CD1c-positive myeloid dendritic cell (primary cell): Measurements from ENCODE around the gene S100A14.
"Not testable (repeated sequence)": the region's sequence is repeated elsewhere in the genome, so short reads cannot be mapped to it uniquely, and the experiment has no call there.

Experiments
- DNase-seq: peaks from one replicate; pipeline ENCODE4 v3.0.0-alpha.2; 2016; ENCODE audit errors: extremely low spot score

Gene S100A14

GRCh38 chr1:153615406-153615805 is 719 bp downstream of the S100A14 start:
- no peak for DNase-seq

- DNase-seq = no peak
These were observed 1.2 kb downstream of the S100A14 start for GRCh38 chr1:153614906-153615305.

- DNase-seq = no peak
These were observed 1.8 kb downstream of the S100A14 start for GRCh38 chr1:153614189-153614900.

DNA sequence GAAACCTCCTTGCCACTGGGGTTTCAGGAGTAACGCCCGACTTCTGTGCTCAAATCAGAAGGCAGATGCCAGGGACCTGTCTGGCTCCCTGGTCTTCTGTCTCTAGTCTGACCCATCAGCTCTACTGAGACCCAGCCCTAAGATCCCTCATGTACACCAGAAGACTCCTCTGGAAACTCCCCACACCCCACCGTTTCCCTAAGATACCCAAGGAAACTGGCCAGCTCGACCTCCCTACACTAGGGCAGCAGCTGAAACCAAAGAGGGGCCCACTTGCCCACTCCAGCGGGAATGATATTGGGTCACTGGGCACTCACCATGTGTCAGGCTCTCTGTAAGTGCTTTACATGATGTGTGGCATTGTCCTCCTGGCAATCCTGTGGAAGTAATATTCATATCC is 2.7 kb downstream of the S100A14 start:
- no peak for DNase-seq

DNA sequence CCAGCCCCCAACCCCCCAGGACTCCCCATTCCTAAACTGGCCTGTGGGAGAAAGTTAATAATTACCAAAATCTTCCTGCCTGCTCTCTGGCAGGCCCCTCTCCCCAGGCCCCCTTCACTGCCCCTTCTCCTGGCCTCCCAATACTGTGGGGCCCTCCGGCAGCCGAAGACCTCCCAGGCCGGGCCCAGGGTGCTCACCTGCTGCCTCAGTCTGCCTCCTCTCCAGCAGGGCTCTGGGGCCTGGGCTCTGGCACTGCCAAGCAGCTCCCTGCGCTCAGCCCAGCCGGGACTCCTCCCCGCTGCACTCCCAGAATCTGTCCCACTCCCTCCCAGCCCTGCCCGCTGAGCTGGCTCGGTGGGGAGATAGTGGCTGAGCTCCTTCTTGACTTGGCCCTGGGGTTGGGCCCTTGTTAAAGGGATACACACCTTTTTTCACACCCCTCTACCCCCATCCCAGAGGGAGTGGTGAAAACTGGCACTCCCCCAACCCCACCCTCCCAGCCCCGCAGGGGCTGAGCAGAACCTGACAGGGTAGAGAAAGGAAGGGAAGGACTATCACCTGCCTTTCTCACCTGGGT is 3.3 kb downstream of the S100A14 start, which contains the start of gene S100A16:
TSS of gene S100A16 (minus strand) at position 383 of the 577 bp plus-strand sequence. CDS start 4,986 bp downstream, outside the sequence.
- DNase-seq = no peak

DNA sequence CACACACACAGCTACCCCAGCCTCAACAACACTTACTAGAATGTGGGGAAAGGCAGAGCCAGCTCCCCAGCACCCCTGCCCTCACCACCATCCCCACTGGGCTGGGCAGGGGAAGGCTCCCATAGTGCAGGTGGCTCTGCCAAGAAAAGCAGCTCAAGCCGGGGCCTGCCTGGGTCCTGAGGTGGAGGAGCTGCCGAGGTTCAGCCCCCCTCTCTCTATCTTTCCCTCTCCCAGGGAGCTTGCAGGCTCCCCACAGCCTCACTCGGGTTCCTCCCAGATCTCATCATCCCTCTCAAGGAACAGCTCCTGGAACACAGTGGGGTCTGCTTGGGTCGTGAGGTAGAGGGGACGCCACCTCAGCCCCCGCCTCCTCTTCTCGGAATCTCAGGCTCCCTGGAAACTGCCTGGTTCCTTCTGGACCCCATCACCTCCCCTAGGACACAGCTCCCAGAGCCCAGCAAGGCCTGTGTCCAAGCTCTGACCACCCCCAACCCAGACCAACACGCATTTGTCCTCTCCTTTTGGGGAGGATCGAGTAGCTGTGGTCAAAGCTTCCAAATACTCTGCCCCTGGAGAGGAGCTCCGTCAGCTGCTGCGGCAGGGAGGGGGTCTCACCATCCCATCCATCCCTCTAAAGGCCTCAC is 3.9 kb downstream of the S100A14 start:
- no peak for DNase-seq

DNA sequence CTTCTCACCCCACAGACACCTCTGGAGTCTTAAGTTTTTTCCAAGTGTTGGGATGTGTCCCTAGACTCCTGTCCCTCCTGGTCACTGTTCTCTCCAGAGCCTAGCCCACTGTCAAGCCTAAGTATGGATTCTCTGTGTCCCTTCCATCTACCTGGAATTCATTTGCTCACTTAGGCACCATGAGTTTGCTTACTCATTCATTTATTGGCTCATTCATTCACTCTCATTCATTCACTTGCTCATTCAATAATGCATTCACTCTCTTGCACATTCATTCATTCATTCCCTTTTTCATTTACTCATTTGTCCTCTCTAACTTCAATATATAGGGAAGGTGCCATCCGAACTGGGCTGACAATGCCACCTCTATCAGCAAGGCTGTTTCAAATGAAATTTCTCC is 4.8 kb downstream of the S100A14 start:
- DNase-seq = no peak

GRCh38 chr1:153610811-153611301 is 5.3 kb downstream of the S100A14 start:
- peak; percentile 68 for DNase-seq

GRCh38 chr1:153610334-153610733 is 5.8 kb downstream of the S100A14 start:
- peak; percentile 56 for DNase-seq

- DNase-seq = no peak
These were observed 6.6 kb downstream of the S100A14 start for GRCh38 chr1:153609585-153609907.

DNA sequence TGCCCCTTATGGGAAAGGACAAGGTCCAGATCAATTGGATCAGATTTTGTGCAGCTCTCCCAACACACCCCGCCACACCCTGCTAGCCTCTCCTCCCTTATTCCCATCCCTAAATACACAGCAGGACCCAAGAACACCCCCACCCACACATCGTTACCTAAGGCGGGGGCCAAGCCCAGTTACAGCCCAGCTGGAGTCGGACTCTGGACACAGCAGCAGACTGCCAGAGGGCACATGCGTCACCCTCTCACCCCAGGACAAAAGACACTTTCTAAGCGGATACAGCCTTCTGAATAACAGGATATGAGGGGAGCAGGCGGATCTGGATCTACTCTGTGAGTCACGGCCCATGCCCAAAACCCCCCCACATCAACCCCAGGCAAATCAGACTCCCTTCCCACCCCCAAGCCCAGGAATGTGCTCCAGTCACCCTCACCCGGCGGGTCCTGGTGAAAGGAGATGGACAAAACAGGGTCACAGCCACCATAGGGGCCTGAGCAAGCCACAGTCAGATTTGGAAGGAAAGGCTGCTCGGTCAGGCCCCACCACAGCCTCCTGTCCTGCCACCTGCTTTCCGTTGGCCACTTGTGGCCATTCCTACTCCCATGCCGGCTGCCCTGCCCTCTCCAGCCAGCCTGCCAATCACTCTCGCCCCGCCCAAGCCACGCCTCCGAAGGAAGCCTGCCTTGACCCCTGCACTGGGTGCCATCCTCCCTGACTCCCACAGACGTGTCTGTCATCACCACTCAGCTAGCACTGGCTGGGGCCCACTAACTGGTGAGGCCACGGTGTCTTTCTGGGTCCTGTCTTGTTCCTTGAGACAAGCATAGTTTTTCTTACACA is 7.2 kb downstream of the S100A14 start:
- DNase-seq = peak; percentile 72

- DNase-seq = no peak
These were observed 7.9 kb downstream of the S100A14 start for GRCh38 chr1:153608089-153608682.

DNA sequence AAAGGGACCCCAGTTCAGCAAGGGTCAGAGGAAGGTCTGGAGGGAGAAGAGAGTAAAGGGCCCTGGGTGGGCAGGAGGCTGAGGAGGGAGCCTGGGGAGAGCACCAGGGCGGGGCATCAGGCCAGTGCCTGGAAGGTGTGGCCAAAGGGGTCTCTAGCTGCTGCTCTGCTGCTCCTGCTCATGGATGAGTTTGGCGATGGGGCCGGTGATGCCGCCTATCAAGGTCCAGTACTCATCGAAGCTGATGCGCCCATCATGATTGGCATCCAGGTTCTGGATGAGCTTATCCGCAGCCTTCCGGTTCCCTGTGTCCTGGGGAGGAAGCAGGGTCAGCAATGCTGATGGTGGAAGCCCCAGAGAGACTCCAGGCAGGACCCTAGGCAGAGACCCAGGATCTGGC is 8.7 kb downstream of the S100A14 start:
- no peak for DNase-seq

DNA sequence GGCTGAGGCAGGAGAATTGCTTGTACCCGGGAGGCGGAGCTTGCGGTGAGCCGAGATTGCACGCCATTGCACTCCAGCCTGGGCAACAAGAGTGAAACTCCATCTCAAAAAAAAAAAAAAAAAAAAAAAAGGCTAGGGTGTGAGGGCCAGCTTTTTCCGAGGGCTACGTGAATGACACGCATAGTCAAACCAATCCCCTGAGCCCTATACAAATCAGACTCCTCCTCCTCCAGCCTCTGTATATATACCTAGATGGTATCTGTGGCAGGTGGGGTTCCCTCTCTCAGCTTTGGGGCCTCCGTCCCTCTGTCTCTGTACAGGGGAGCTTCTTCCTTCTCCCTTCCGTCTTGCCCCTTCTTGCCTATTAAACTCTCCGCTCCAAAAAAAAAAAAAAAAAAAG is 9.9 kb downstream of the S100A14 start:
- DNase-seq = no peak

DNA sequence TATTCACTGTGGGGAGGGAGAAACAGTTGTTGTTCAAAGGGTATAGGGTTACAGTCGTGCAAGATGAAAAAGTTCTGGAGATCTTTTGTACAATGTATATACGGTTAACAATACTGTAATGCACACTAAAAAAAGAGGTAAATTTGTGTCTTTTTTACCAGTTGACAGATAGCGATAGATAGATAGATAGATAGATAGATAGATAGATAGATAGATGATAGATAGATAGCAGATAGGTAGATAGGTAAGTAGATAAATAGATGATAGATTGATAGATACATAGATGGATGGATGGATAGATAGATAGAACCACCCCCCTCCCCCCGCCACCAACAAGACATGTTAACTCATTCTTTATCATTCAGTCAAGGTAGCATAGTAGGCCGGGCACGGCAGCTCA is 13.4 kb downstream of the S100A14 start:
- no peak for DNase-seq

- no peak for DNase-seq
These were observed 16.3 kb downstream of the S100A14 start for GRCh38 chr1:153599847-153600246.

GRCh38 chr1:153598309-153599172 is 17.6 kb downstream of the S100A14 start:
- DNase-seq = peak; percentile 54

GRCh38 chr1:153597206-153597605 is 18.9 kb downstream of the S100A14 start:
- peak; percentile 74 for DNase-seq

- DNase-seq = no peak
These were observed 23.4 kb downstream of the S100A14 start for GRCh38 chr1:153592748-153593147.

- DNase-seq = no peak
These were observed 27.6 kb downstream of the S100A14 start for GRCh38 chr1:153588482-153588881.

DNA sequence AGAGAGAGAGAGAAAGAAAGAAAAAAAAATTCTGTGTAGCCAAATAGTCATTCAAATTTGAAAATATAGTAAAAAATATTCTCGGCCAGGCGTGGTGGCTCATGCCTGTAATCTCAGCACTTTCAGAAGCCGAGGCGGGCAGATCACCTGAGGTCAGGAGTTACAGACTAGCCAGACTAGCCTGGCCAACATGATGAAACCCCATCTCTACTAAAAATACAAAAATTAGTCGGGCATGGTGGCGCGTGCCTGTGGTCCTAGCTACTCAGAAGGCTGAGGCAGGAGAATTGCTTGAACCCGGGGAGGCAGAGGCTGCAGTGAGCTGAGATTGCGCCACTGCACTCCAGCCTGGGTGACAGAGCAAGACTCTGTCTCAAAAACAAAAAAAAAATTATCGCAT is 28.1 kb downstream of the S100A14 start:
- not testable (repeated sequence) for DNase-seq
